ENCODE results near the gene RBM12. TPM values are rescaled to one million over a fixed set of nuclear protein-coding genes. Genes with fewer than 3 reads are reported as not detected.

The RBM12 gene
- total RNA-seq, 1 donor from 2014 or later = 46.2 TPM

GRCh38 chr20:35610833-35611427, 53.8 kb downstream of the RBM12 start:
- no peaks in the 10 kb centered on the region for H3K36me3 ChIP-seq
- H3K4me1 ChIP-seq = peaks cover 12% of the 10 kb centered on the region
- H3K27me3 ChIP-seq (ENCODE audit: low read depth) = no peaks in the 10 kb centered on the region
- TF ChIP-seq CTCF (IDR thresholded peaks at IDR 0.05; ENCODE audit: borderline replicate concordance) = no peak
- intact Hi-C loops (cut with micrococcal nuclease) = no loop called here
- H3K27ac ChIP-seq (replicated peaks) = no peak overlapping the region
- H3K9me3 ChIP-seq (replicated peaks) = no peaks in the 10 kb centered on the region
- H3K4me3 ChIP-seq = no peak overlapping the region
- DNase-seq = no peak

GRCh38 chr20:35607003-35607735, 57.5 kb downstream of the RBM12 start:
- intact Hi-C loops (cut with micrococcal nuclease) = no loop called here
- H3K36me3 ChIP-seq = no peaks in the 10 kb centered on the region
- H3K27ac ChIP-seq (replicated peaks) = no peak overlapping the region
- H3K4me1 ChIP-seq = peaks cover 6% of the 10 kb centered on the region
- no peak overlapping the region for H3K4me3 ChIP-seq
- peaks cover 2% of the 10 kb centered on the region for H3K27me3 ChIP-seq (ENCODE audit: low read depth)
- H3K9me3 ChIP-seq (replicated peaks) = no peaks in the 10 kb centered on the region
- no peak for DNase-seq
- TF ChIP-seq CTCF (IDR thresholded peaks at IDR 0.05; ENCODE audit: borderline replicate concordance) = no peak

GRCh38 chr20:35606127-35606526, 58.6 kb downstream of the RBM12 start:
- H3K9me3 ChIP-seq (replicated peaks) = no peaks in the 10 kb centered on the region
- no peak for DNase-seq
- H3K27ac ChIP-seq (replicated peaks) = no peak overlapping the region
- H3K27me3 ChIP-seq (ENCODE audit: low read depth) = peaks cover 9% of the 10 kb centered on the region
- no peaks in the 10 kb centered on the region for H3K36me3 ChIP-seq
- intact Hi-C loops (cut with micrococcal nuclease) = no loop called here
- no peak for TF ChIP-seq CTCF (IDR thresholded peaks at IDR 0.05; ENCODE audit: borderline replicate concordance)
- H3K4me3 ChIP-seq = no peak overlapping the region
- H3K4me1 ChIP-seq = peaks cover 13% of the 10 kb centered on the region

GRCh38 chr20:35604449-35604747, 60.3 kb downstream of the RBM12 start:
- Histone ChIP-seq H3K27me3 (ENCODE audit: low read depth) (peaks cover 26% of the 10 kb centered on the region), H3K4me1 (peaks cover 20% of the 10 kb centered on the region), H3K27ac (replicated peaks) (no peak overlapping the region), H3K9me3 (replicated peaks) (no peaks in the 10 kb centered on the region), H3K4me3 (no peak overlapping the region), H3K36me3 (no peaks in the 10 kb centered on the region)
- intact Hi-C loops (cut with micrococcal nuclease) = no loop called here
- DNase-seq = no peak
- TF ChIP-seq CTCF (IDR thresholded peaks at IDR 0.05; ENCODE audit: borderline replicate concordance) = no peak

- Histone ChIP-seq H3K9me3 (replicated peaks) (no peaks in the 10 kb centered on the region), H3K4me1 (peaks cover 20% of the 10 kb centered on the region), H3K4me3 (no peak overlapping the region), H3K27me3 (ENCODE audit: low read depth) (peaks cover 31% of the 10 kb centered on the region), H3K27ac (replicated peaks) (no peak overlapping the region), H3K36me3 (no peaks in the 10 kb centered on the region)
- intact Hi-C loops (cut with micrococcal nuclease) = no loop called here
- TF ChIP-seq CTCF (IDR thresholded peaks at IDR 0.05; ENCODE audit: borderline replicate concordance) = no peak
- DNase-seq = no peak
Measured at GRCh38 chr20:35603695-35604448, 60.8 kb downstream of the RBM12 start.
